GM21528 (cell line): ENCODE measurements around the gene CRHR2.

Source experiments
- ATAC-seq: cut with Tn5 transposase; IDR thresholded peaks from one replicate; pipeline ENCODE4 v1.9.1; 2021; ENCODE audit warnings: mild to moderate bottlenecking, moderate library complexity; ENCODE audit not compliant: unreplicated experiment, low FRiP score

CRHR2 gene

DNA sequence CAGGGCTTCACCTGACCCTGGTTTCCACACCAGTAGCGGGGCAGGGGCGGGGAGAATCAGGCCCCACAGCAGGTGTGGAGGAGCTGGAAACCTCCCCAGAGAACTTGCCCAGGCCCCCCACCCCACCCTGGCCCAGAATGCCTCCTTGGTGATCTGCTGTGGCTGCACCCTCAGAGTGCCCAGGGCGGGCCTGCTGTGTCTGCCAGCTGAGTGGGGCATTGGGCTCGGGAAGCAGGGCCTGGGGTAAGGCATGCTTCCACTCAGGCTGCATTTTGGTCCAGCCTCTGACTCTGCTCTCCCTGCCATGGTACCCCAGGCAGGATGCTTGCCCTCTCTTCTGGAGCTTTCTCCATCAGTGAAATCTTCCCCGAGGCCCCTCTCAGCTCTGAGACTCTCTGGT lies 1.1 kb upstream of the CRHR2 start:
- no peak for ATAC-seq

DNA sequence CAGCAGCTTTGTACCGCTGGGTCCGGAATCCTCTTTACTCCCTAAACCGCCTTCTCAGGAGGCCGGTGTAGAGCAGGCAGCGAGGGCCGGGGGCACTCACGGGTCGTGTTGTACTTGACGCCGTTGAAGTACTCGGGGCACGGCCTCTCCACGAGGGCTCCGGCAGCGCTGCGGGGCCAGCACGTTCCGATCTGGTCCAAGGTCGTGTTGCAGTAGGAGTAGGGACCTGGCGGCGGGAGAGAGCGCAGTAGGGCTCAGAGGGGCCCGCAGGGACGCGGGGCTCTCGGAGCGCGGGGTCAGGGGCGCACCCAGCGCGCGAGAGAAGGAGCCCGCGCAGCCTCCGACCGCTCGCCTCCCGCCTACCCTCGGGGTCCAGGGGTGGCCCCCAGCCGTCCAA lies 443 bp downstream of the CRHR2 start:
- no peak for ATAC-seq

DNA sequence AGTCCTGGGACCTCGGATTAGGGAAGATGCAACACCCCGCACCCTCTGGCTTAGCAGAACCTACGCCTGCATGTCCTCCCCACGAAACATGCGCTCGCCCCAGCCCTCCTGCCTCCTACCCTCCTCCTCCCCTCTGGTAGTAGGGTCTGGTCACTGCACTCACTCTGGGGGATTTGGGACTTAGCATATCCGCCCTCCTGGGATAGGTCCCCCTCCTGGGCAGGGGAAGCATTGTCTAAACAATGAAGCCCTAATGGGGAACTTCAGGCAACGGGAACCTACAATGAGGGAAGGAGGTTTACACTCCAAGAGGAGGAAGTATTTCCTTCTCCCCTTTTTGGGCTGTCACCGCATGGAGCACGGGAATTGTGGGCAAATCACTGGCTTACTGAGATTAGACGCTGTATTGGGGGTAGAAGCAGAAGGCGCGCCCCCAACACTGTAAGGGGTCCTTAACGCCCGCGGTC lies 892 bp downstream of the CRHR2 start:
- ATAC-seq: no peak

DNA sequence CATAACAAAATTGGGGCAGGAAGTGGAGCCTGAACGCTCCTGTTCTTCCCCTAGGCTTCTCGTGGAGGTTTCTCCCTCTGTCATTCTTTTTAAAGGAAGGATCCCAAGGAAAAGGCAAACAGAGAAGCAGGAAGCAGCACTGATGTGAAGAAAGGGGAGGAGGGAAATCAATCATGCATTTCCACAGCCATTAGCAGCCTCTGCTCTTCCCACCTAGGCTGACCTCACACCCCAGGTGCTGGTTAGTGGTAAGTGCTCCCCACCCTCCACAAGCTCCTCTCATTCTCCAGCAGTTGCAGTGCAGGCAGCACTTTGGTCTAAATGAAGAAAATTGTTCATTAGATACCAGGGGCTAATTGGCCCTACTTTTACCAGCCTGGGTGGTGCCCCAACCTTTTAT lies 2.6 kb downstream of the CRHR2 start:
- ATAC-seq: no peak

DNA sequence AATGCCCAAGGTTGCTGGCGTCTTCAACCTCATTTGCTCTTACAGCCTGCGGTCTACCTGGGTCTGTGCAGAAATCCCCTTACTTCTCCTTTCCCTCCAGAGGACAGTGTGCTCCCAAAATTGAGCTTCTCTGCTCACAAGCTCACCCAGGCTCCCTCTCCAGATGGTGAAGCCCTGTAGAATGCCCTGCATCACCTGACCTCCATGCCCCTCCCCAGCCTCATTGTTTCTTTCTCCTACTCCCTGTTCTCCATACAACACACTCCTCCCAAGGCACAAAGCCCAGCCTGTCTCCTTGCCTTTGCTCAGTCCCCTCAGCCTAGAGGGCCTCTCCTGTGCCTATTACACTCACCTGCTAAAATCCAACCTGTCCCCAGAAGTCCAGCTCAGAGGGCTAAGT lies 3.5 kb downstream of the CRHR2 start:
- no peak for ATAC-seq

DNA sequence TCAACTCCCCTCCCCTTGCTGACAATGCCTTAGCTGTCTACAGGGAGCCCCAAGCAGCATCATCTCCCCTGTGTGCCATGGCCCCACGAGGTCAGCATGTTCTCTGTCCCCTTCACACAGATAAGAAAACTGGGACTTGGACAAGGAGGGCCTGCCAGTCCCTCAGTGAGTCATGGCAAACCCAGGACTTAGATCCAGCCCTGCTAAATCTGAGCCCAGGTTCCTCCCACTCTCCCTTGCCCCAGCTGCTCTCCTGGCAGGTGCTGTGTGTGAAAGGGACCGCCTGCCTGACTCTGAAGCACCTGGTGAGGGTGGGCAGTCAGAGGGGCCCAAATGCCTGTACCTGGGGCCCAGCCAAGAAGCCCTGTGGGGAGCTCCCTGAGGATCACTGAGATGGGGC lies 7.4 kb downstream of the CRHR2 start:
- ATAC-seq: no peak

DNA sequence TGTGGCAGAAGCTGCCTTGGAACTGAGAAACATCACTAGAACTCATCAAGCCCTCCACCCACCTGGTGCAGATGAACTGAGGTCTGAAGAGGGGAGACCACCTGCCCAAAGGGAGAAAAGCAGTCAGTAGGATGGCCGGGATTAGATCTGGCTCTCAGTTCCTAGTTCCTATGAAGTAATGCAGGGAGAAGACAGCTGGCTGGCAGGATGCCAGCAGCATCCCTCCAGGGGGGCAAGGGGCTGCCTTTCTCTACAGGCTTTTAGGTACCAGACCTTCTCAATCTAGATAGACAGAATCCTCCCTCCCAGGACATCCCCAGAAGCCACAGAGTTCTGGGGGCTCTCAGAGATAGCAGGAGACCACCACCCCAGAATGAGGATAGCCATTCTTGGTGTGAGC lies 7.8 kb downstream of the CRHR2 start:
- no peak for ATAC-seq

DNA sequence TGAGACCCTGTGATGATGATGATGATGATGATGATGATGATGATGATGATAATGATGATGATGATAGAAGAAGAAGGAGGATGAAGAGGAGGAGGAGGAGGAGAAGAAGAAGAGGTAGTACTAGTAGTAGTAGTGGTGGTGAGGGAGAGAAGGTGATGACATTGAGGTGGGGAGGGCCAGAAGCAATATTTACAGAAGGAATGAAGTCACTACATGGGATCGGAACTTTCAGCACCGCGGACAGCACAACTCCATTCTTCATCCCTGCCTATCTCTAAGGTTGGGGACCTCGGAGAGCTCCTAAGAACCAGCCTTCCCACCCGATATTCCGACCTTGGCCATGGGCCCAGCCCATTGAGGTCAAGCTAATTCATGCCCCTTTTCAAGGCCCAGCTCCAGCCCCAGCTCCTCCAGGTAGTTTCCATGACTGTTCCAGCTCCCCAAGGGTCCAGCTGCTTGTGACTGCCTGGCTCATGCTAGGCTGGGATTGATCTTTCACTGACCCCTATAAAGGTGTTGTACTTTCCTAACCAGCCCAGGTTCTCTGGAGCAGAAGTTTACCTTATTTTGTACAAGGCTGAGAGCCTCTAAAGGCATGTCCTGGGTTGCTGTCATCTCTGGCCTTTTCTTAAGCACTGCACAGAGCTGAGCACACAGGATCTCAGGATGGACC lies 10.3 kb downstream of the CRHR2 start:
- no peak for ATAC-seq

DNA sequence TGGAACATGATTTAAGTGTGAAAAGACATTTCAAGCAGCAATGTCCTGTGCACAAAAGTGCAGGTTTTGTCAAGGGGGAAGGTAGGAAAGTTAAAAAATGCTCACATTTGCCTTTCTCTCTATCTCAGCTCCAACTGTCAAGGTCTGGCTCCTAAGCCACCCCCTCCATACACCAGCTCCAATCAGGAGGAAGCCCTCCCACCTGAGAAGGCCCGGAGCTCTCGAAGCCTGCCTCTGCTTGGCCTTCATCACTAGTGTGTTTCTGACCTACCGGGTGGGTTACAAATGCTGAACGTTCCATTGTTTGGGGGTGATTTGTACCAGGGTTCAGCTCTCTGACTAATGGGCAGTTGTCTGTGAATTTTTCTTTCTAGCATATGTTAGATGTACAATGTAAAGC lies 14.2 kb downstream of the CRHR2 start:
- no peak for ATAC-seq

DNA sequence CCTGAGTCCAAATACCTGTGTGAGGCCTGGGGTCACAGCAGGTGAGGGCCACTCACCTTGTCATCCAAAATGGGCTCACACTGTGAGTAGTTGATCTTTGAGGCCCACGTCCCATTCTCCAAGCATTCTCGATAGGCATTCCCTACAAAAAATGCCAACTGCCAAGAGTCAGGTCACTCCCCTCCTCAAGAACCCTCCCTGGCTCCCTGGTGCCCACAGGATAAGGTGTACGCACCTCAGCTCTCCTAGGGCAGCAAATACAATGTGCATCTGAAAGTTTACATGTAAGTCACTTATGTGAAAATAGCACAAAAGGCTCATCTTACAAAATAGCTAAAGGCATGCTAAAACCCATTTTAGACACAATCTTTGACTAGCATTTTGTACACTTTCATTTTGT lies 15.1 kb downstream of the CRHR2 start:
- ATAC-seq: no peak

DNA sequence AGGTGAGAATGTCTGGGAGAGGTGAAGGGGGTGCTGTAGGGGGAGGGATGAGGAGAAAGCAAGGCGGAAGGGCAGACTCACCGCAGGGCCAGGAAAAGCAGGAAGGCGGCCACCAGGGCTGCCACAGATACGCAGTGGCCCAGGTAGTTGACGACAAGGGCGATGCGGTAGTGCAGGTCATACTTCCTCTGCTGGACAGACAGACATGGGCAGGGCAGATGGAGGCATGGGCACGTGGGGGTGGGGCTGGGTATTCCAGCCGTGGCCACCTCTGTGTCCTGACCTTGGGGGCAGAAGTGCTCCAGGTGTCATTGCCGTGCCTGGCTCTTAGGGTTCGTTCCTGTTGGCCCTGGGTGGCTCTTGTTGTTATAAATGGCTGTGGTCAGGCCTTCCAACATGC lies 16.8 kb downstream of the CRHR2 start:
- no peak for ATAC-seq

DNA sequence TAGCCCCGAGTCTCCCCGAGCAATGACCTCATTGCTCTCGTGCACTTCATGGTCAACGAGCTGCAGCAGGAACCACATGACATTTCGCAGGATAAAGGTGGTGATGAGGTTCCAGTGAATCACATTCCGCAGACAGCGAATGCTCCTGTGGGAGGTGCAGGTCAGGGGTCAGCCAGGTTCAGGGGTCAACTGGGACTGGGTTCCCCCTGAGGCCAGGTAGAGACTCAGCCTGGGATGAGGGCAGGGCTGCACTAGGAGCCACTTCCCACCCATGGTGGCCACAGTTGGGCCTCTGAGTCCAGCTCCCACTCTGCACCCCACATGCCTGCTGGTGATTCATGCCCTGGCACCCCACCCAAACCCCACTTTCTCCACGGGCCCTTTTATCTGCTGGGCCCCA lies 17.2 kb downstream of the CRHR2 start:
- no peak for ATAC-seq

DNA sequence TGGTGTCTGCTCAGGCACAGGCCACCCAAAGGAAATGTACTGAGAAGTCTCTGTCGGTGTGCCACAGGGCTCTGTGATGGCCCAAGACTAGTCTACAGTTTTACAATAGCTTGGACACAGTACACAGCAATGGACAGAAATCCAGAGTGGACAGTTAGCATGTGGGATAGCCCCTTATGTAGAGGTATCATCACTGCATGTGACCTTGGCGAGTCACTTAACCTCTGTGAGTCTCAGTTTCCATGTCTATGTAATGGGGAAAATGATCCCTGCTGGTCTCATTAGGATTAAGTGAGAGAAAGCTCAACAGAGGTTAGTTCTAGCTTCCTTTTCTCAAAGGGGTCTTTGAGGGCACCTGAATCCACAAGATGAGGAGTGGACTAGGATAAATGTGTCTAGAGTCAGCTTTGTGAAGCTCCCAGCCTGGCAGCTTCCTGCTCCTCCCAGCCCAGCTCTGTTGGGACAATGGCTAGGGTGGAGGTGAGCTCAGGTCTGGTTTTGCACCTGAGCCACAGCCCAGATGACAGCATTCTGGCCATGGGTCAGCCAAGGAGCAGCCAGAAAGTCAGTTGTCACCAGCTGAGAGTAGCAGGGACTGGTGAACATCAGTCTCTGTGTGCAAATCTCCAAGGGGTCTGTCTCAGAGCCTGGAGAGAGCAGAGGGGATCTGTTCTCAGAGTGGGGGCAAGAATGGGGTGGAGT lies 17.9 kb downstream of the CRHR2 start:
- ATAC-seq: no peak

DNA sequence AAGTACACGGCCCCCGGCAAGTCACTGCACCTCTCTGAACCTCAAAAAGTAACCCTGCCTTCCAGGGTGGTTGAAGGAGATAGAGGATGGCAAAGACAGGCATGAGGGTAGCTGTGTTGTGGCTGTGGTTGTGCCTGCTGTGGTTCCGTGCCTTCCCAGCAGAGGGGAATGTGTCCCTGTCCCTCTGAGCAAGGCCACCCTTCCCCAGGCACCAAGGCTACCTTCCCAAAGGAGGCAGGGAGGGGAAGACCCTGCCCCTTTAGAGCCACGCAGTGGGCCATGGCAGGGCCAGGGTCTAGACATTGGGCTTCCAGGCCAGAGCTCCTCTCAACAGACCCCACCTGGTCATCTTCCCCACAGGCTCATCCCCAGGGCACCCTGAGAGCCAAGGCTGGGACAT lies 18.8 kb downstream of the CRHR2 start:
- ATAC-seq: no peak

DNA sequence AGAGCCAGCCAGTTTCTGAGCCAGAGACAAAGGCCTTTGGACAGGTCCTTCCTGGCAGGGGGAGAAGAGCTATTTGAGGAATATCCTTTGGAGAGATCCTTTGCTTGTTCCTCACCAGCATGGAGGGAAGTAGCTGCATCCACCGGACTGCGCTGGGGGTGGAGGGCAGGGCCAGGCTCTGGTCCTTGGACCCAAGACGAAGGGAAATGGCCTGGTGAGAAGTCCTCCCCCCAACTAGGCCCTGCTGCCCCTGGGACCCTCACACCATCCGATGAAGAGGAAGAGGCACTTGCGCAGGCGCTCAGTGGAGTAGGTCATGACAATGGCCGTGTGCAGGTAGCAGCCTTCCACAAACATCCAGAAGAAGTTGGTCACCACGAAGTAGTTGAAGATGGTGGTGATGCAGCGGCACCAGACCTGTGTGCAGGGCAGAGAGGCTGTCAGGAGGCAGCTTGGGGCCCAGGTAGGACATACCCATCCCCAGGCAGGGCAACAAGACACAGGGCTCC lies 19.8 kb downstream of the CRHR2 start:
- ATAC-seq: no peak

DNA sequence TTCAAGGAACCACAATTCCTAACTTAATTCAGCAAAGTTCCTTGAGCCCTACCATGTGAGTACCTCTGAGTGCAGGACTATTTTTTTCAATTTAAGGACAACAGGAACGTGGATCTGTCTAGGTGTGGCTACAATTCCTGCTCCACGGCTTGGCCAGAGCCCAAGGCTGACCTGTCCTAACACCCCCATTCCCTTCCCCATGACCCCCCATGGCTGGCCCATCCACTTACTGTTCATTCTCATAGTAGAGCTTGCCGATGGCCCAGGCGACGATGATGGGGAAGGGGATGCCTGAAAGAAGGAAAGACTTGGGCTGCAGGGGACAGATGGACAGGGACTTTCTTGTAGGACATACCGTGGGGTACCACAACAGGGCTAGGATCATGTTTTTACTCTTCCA lies 20.3 kb downstream of the CRHR2 start:
- ATAC-seq: no peak

DNA sequence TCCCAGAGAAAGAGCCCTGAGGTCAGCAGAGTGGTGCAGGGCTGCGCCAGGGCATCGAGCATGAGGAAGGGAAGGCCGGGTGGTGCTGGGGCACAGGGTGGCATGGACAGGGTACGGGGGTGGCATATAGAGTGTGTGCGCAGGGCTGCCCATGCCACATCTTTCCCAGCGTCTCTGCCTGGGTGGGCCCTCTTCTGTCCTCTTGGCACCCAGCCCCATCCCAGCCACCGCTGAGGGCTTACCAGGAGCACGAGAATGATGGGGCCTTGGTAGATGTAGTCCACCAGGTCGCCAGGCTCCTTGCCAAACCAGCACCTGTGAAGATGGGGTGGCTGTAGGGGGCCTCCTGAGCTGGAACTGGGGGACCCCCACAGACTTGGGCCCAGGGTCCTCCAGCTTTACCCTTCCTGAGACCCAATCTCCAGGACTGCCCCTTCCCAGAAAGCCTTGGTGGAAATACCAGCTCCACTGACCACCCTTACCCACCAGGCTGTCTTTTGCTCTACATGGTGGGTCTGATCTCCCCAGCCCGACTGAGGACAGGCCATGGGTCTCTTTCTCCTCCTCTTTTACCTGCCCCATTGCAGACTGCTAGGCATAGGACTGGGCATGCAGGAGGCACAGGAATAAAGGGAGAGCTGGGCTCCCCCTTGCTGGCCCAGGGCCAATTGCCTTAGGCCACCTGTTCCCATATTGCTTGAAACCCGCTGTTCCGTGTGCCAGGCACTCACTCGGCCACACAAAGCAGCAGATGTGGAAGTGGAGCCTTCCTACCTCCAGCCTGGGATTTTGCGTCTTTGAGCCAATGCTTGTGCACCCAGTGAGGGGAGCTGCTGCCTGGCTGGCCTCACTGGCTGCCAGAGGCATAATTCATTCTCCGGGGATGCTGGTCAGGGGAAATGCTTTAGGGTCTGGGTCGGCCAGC lies 21.7 kb downstream of the CRHR2 start:
- no peak for ATAC-seq

DNA sequence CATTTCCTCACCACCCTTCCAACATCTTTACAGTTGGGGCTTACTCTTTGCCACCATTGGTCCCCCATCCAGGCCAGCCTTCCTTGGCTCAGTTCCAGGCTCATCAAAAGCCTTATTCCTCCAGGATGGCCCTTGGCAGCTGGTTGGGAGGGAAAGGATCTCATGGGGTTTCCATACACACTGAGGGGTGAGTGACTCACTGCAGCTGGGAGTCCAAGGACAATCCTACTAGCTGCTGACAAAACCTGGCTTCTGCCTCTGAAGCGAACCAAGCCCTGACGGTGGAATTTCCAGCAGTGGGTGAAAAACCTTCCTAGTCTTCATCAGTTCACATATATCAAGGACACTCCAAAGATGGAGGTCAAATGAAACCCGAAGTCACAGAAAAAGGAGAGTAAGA lies 22.9 kb downstream of the CRHR2 start:
- ATAC-seq: no peak

DNA sequence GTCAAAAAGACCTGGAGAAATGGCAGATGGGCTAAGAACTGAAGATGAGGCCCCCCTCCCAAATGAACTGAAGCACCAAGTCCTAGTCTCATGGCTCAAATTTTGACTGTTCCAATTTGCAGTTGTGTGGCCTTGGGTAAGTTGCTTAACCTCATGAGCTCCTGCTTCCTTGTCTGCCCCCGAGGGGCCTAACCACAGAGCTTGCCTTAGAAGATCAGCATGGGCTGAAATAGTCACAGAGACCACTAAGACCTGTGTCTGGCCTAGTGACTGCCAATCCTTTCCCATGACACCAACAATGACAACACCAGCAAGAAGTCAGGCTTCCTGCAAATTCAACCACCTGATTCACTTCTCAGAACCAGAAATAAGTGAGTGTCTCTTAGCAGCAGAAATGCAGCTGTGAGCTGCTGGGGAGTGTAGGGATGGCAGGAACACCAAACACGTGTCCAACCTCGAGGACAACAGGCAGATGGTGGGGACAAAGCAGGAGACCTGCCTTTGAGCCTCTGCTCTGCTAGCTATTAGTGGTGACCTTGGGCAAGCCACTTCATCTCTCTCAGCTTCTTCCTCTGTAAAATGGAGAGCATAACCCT lies 23.7 kb downstream of the CRHR2 start:
- no peak for ATAC-seq

DNA sequence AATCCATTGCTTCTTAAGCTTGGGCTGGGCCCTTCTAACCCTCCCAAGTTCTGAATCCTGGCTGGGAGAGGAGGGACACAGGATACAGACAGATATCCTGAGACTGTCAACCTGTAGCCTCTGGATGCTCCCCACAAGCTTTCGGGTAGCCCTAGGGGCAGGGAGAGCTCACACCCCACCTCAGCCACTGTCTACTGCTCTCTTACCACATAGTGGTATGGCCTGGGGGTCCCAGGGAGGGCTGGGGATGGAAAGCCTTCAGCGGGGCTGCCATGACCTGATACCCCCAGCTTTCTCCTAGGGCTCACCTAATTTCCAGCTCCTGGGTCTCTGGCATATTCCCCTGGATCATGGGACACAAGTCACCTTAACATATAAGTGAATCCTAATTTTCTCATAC lies 25.1 kb downstream of the CRHR2 start:
- no peak for ATAC-seq
